GM19397 (cell line): Measurements from ENCODE around the gene FAM9C.
"Not testable (repeated sequence)": the region's sequence is repeated elsewhere in the genome, so short reads cannot be mapped to it uniquely, and the experiment has no call there.

Source experiments
- ATAC-seq: cut with Tn5 transposase; IDR thresholded peaks from one replicate; pipeline ENCODE4 v1.9.1; 2021; ENCODE audit warnings: mild to moderate bottlenecking, moderate library complexity; ENCODE audit not compliant: unreplicated experiment

The FAM9C gene

GRCh38 chrX:13044441-13044840, at the start of gene FAM9C:
TSS of gene FAM9C (minus strand) at chrX:13044620. CDS start at chrX:13043789, 831 bp downstream.
- ATAC-seq, result no peak

GRCh38 chrX:13093529-13094140, 49.2 kb upstream of the FAM9C start:
- ATAC-seq, result no peak

- peak; percentile 52 for ATAC-seq
Observed at GRCh38 chrX:13092455-13092941, 48.1 kb upstream of the FAM9C start.

GRCh38 chrX:13091111-13091765, 46.8 kb upstream of the FAM9C start:
- ATAC-seq, result no peak

GRCh38 chrX:13090339-13091110, 46.1 kb upstream of the FAM9C start:
- no peak for ATAC-seq

GRCh38 chrX:13090027-13090338, 45.6 kb upstream of the FAM9C start:
- ATAC-seq, result no peak

GRCh38 chrX:13088156-13088487, 43.7 kb upstream of the FAM9C start:
- no peak for ATAC-seq

- peak; percentile 59 for ATAC-seq
Observed at GRCh38 chrX:13087322-13088155, 43.1 kb upstream of the FAM9C start.

- ATAC-seq, result not testable (repeated sequence)
Observed at GRCh38 chrX:13086793-13087321, 42.4 kb upstream of the FAM9C start.

- no peak for ATAC-seq
Observed at GRCh38 chrX:13086076-13086475, 41.7 kb upstream of the FAM9C start.

- no peak for ATAC-seq
Observed at GRCh38 chrX:13085526-13085925, 41.1 kb upstream of the FAM9C start.

GRCh38 chrX:13084611-13085010, 40.2 kb upstream of the FAM9C start:
- ATAC-seq, result no peak

GRCh38 chrX:13083755-13084326, 39.4 kb upstream of the FAM9C start:
- not testable (repeated sequence) for ATAC-seq

- ATAC-seq, result no peak
Observed at GRCh38 chrX:13082206-13083065, 38.0 kb upstream of the FAM9C start.

- no peak for ATAC-seq
Observed at GRCh38 chrX:13081395-13082205, 37.2 kb upstream of the FAM9C start.

GRCh38 chrX:13080128-13080795, 35.8 kb upstream of the FAM9C start:
- ATAC-seq, result no peak

GRCh38 chrX:13078739-13079444, 34.5 kb upstream of the FAM9C start:
- no peak for ATAC-seq

- ATAC-seq, result no peak
Observed at GRCh38 chrX:13077168-13077567, 32.7 kb upstream of the FAM9C start.
